HepG2 (cell line): ENCODE measurements around the gene AGO4. TPM values are rescaled to one million over a fixed set of nuclear protein-coding genes. Genes with fewer than 3 reads are reported as not detected.

Experiments
- CC2D1A ChIP-seq: sonication (generic); formaldehyde crosslinking; IDR thresholded peaks from 2 replicates; pipeline ENCODE4 v1.8.1; 2023; ENCODE audit warnings: mild to moderate bottlenecking, missing genetic modification reagents
- CREM ChIP-seq, 2 experiments: sonication (generic) in 1 of 2; formaldehyde crosslinking in 1 of 2; IDR thresholded peaks; 2 replicates each; pipeline versions ENCODE4 v1.4.0 to v1.6.1; 2016 to 2020; ENCODE audit warnings: antibody characterized with exemption in 1 of 2, mild to moderate bottlenecking in 1 of 2, missing genetic modification reagents in 1 of 2
- DNMT1 ChIP-seq: sonication (generic); formaldehyde crosslinking; IDR thresholded peaks from 2 replicates; pipeline ENCODE4 v1.5.1; 2020; ENCODE audit warnings: mild to moderate bottlenecking, missing genetic modification reagents
- HMG20A ChIP-seq: IDR thresholded peaks from 2 replicates; pipeline ENCODE4 v1.6.1; 2016; ENCODE audit warnings: borderline replicate concordance
- JUND ChIP-seq: sonication (generic); formaldehyde crosslinking; IDR thresholded peaks from 2 replicates; pipeline ENCODE4 v1.8.0; 2022; ENCODE audit warnings: mild to moderate bottlenecking, missing genetic modification reagents
- MNT ChIP-seq: fragments of 450-650 bp; IDR thresholded peaks from 2 replicates; pipeline ENCODE4 v1.6.1; 2016
- NCOA5 ChIP-seq: sonication (generic); formaldehyde crosslinking; IDR thresholded peaks from 2 replicates; pipeline ENCODE4 v1.4.0; 2020; ENCODE audit warnings: missing genetic modification reagents
- NR2F6 ChIP-seq, 2 experiments: IDR thresholded peaks; 2 replicates each; pipeline ENCODE4 v1.6.1; 2016; ENCODE audit warnings: antibody characterized with exemption in 1 of 2, mild to moderate bottlenecking in 1 of 2
- SMARCE1 ChIP-seq: fragments of 450-650 bp; IDR thresholded peaks from 2 replicates; pipeline ENCODE4 v1.6.1; 2017; ENCODE audit warnings: borderline replicate concordance
- SSRP1 ChIP-seq: IDR thresholded peaks from 2 replicates; pipeline ENCODE4 v1.6.1; 2016; ENCODE audit warnings: control low read depth
- TBX2 ChIP-seq: sonication (generic); formaldehyde crosslinking; IDR thresholded peaks from 2 replicates; pipeline ENCODE4 v1.5.0; 2020; ENCODE audit warnings: missing genetic modification reagents, mild to moderate bottlenecking, borderline replicate concordance
- TBX3 ChIP-seq: fragments of 450-650 bp; IDR thresholded peaks from 2 replicates; pipeline ENCODE4 v1.6.1; 2017; ENCODE audit warnings: antibody characterized with exemption, mild to moderate bottlenecking, inconsistent platforms, borderline replicate concordance
- TRIM24 ChIP-seq: sonication (generic); formaldehyde crosslinking; IDR thresholded peaks from 2 replicates; pipeline ENCODE4 v1.8.0; 2022; ENCODE audit warnings: mild to moderate bottlenecking, missing genetic modification reagents
- UBTF ChIP-seq: sonication (generic); formaldehyde crosslinking; IDR thresholded peaks from 2 replicates; pipeline ENCODE4 v1.4.0; 2020; ENCODE audit warnings: mild to moderate bottlenecking, missing genetic modification reagents
- ZIK1 ChIP-seq: sonication (generic); formaldehyde crosslinking; IDR thresholded peaks from 2 replicates; pipeline ENCODE4 v1.5.0; 2020; ENCODE audit warnings: mild to moderate bottlenecking, low read depth, missing genetic modification reagents, borderline replicate concordance
- ZNF605 ChIP-seq: sonication (generic); formaldehyde crosslinking; IDR thresholded peaks from 2 replicates; pipeline ENCODE4 v1.8.0; 2022; ENCODE audit warnings: mild to moderate bottlenecking, missing genetic modification reagents
- polyA plus RNA-seq, 8 experiments: library from polyadenylated mRNA; depleted of rRNA in 3 of 8; stranded (reverse) in 7 of 8; unstranded in 1 of 8; fragments of >200 nt; fragmentation: Illumina TruSeq in 4 of 8; extraction: Trizol in 4 of 8; gene quantifications; 2 replicates each; pipeline versions ENCODE4 v1.2.1 to v1.2.3, GENCODE V29; 2011 to 2016; ENCODE audit warnings: low read depth in 4 of 8, missing spikeins in 1 of 8, mixed read lengths in 1 of 8; ENCODE audit not compliant: insufficient read depth in 1 of 8
- total RNA-seq, 5 experiments: library from RNA; depleted of rRNA; stranded (reverse); fragments of >200 nt; fragmentation: Illumina TruSeq; extraction: Trizol; gene quantifications; 2 replicates each; pipeline ENCODE4 v1.2.3, GENCODE V29; 2016; ENCODE audit warnings: low read depth in 1 of 5
- TF ChIP-seq, protein P1 (sequence below): IDR thresholded peaks from 2 replicates; pipeline ENCODE4 v1.6.1; 2018; ENCODE audit warnings: missing genetic modification reagents, mild to moderate bottlenecking, missing compliant biosample characterization
- TF ChIP-seq, protein P2 (sequence below): sonication (generic); formaldehyde crosslinking; IDR thresholded peaks from 2 replicates; pipeline ENCODE4 v1.5.1; 2020; ENCODE audit warnings: mild to moderate bottlenecking, missing genetic modification reagents, borderline replicate concordance
- TF ChIP-seq, protein P3 (sequence below): sonication (generic); formaldehyde crosslinking; IDR thresholded peaks from 2 replicates; pipeline ENCODE4 v1.4.0; 2020; ENCODE audit warnings: mild to moderate bottlenecking, missing genetic modification reagents

Gene AGO4
- total and polyA plus RNA-seq, 2 of the 13 experiments (the other 11 are each of a cell fraction or from before 2014, with no cell fraction given) = 6.0 to 13.8 TPM

DNA sequence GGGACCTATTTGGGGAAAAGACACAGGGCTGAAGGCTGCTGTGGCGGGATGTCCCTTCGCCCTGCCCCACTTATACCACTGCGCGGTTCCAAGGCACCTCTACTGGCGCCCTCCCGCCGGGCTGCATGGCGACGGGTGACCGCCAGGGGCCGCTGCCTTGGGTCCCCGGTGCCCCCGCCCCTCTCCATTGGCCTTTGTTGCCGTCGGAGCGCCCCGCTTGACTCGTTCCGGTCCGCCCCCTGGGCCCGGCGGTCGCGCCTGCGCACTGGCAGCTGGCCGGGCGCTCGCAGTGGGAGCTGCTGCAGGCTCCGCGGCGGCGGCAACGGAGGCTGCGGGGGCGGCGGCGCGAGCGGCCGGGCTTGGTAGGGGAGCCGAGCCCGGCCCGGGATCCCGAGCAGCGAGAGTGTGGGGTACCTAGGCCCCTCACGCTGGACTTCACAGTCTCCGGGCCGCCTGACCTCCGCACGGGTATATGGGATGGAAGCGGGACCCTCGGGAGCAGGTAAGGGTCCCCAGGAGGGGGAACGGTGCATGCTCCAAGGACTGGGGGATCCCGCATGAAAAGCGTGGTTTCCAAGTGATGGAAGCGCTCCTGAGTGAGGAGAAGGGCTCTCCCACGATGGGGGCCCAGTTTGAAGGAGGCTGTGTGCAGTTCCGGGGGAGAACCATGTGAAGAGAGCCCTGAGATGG lies 75.3 kb downstream of the AGO4 start, which contains the start of gene AGO1 (continued):
- TF ChIP-seq MNT = no peak
- no peak for TF ChIP-seq NR2F6 (IDR thresholded peaks at IDR 0.05)
- TF ChIP-seq NR2F6 (CRISPR knock-in tag; IDR thresholded peaks at IDR 0.05) = peak; percentile 48; the same call in 1 of the 2 replicates
- TF ChIP-seq NCOA5 = no peak
- no peak for TF ChIP-seq CREM (IDR thresholded peaks at IDR 0.05)
- no peak for TF ChIP-seq CREM (CRISPR knock-in tag; IDR thresholded peaks at IDR 0.05)
- no peak for TF ChIP-seq CC2D1A (CRISPR knock-in tag)
- no peak for TF ChIP-seq JUND
- TF ChIP-seq, protein P1, sequence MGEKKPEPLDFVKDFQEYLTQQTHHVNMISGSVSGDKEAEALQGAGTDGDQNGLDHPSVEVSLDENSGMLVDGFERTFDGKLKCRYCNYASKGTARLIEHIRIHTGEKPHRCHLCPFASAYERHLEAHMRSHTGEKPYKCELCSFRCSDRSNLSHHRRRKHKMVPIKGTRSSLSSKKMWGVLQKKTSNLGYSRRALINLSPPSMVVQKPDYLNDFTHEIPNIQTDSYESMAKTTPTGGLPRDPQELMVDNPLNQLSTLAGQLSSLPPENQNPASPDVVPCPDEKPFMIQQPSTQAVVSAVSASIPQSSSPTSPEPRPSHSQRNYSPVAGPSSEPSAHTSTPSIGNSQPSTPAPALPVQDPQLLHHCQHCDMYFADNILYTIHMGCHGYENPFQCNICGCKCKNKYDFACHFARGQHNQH (CRISPR knock-in tag) = 0 out of 2 replicates have a peak, but pooled peaks have one; percentile 13
- TF ChIP-seq, protein P2, sequence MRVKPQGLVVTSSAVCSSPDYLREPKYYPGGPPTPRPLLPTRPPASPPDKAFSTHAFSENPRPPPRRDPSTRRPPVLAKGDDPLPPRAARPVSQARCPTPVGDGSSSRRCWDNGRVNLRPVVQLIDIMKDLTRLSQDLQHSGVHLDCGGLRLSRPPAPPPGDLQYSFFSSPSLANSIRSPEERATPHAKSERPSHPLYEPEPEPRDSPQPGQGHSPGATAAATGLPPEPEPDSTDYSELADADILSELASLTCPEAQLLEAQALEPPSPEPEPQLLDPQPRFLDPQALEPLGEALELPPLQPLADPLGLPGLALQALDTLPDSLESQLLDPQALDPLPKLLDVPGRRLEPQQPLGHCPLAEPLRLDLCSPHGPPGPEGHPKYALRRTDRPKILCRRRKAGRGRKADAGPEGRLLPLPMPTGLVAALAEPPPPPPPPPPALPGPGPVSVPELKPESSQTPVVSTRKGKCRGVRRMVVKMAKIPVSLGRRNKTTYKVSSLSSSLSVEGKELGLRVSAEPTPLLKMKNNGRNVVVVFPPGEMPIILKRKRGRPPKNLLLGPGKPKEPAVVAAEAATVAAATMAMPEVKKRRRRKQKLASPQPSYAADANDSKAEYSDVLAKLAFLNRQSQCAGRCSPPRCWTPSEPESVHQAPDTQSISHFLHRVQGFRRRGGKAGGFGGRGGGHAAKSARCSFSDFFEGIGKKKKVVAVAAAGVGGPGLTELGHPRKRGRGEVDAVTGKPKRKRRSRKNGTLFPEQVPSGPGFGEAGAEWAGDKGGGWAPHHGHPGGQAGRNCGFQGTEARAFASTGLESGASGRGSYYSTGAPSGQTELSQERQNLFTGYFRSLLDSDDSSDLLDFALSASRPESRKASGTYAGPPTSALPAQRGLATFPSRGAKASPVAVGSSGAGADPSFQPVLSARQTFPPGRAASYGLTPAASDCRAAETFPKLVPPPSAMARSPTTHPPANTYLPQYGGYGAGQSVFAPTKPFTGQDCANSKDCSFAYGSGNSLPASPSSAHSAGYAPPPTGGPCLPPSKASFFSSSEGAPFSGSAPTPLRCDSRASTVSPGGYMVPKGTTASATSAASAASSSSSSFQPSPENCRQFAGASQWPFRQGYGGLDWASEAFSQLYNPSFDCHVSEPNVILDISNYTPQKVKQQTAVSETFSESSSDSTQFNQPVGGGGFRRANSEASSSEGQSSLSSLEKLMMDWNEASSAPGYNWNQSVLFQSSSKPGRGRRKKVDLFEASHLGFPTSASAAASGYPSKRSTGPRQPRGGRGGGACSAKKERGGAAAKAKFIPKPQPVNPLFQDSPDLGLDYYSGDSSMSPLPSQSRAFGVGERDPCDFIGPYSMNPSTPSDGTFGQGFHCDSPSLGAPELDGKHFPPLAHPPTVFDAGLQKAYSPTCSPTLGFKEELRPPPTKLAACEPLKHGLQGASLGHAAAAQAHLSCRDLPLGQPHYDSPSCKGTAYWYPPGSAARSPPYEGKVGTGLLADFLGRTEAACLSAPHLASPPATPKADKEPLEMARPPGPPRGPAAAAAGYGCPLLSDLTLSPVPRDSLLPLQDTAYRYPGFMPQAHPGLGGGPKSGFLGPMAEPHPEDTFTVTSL (CRISPR knock-in tag) = no peak
- no peak for TF ChIP-seq TBX2 (CRISPR knock-in tag)
- no peak for TF ChIP-seq ZNF605 (CRISPR knock-in tag)
- TF ChIP-seq TRIM24 = no peak
- no peak for TF ChIP-seq SMARCE1
- no peak for TF ChIP-seq DNMT1 (CRISPR knock-in tag)
- TF ChIP-seq ZIK1 (CRISPR knock-in tag) = no peak
- peak; percentile 69; the same call in 1 of the 2 replicates for TF ChIP-seq UBTF (CRISPR knock-in tag)
- no peak for TF ChIP-seq HMG20A
- TF ChIP-seq TBX3 = no peak
- TF ChIP-seq SSRP1 (CRISPR knock-in tag) = no peak
- TF ChIP-seq, protein P3, sequence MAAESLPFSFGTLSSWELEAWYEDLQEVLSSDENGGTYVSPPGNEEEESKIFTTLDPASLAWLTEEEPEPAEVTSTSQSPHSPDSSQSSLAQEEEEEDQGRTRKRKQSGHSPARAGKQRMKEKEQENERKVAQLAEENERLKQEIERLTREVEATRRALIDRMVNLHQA (CRISPR knock-in tag) = no peak
